EH (cell line): ENCODE data around the gene NFAM1.
A peak's percentile ranks its signal among the peaks of the same experiment; 100 is the strongest.

Experiments
- DNase-seq: peaks from one replicate; pipeline ENCODE4 v3.0.0-alpha.2; 2015; ENCODE audit warnings: low read depth

NFAM1 gene

GRCh38 chr22:42414565-42415303 lies 17.5 kb downstream of the NFAM1 start:
- DNase-seq: no peak

DNA sequence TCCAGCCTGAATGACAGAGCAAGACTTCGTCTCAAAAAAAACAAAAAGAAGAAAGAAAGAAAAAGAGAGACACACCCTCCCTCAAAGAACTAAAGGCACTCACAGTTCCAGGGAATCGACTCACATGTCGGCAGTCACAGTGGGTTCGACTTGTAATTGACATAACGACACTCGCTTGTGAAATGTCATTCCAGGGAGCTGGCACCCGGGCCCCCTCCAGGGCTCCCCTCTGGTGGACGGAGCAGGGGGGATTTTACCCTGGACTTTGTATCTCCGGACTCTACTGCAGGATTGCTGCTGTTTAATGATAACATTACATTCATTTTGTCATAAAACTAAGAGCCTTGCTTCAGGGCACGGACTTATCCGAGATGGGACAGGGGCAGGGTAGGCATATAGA lies 18.2 kb downstream of the NFAM1 start:
- DNase-seq: no peak

DNA sequence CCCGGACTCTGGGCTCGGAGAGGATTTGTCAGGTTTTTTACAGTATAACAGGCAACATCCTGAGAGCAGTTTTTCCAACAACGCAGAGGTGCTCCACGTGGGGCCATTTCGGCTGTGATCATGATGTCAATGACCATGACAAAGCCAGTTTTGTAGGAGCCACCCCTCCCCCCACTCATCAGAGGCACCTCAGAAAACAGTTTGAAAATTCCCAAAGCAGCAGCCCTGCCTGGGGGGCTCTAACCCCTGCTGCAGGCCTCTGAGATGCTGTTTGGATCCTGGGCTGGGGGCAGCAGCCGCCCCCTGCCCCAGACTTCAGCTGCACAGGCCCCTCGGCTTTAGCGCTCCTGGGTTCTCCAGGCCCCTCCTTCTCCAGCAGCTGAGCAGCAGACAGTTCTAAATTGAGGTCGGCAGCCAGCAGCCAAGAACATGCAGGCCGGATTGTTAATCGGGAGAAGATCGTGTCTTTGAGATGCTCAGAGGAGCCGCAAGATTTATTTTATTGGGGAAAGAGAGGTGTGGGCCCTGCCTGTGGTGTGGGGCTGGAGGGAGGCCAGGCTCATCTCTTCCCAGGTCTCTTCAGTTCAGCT lies 19.4 kb downstream of the NFAM1 start:
- DNase-seq: no peak

DNA sequence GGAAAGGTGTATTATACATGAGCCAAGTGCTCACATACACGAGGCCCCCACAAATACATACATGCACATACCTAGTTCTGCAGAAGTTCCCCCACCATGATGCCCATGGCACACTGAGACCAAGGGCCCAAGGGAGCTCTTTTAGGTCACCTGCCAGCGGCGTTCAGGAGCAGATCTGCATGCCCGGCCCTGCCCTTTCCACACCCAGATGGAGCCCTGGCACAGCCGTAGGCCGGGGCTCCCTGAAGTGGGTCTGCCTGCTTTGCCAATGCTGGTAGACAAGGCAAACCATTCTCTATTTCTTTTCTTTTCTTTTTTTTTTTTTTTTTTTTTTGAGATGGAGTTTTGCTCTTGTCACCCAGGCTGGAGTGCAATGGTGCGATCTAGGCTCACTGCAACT lies 21.5 kb downstream of the NFAM1 start:
- no peak for DNase-seq

GRCh38 chr22:42408810-42409529 lies 23.2 kb downstream of the NFAM1 start:
- no peak for DNase-seq

DNA sequence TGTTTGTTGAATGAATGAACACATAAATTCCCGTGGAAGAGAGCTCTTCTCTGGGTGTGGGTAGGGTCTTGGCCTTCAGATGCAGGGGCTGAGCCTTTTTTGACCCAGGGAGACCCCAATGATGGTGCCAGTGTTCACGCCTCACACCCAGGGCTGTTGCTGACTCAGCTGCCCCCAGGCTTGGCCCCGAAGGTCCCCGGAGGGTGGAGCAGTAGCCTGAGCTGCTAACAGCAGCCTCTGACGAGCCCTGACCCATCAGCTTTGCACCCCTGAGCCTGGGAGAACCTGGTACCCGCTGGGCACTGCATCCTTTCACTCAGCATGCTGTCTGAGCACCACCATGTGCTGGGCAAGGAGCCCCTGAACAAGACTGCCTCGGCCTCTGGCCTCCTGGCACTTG lies 23.9 kb downstream of the NFAM1 start:
- no peak for DNase-seq

DNA sequence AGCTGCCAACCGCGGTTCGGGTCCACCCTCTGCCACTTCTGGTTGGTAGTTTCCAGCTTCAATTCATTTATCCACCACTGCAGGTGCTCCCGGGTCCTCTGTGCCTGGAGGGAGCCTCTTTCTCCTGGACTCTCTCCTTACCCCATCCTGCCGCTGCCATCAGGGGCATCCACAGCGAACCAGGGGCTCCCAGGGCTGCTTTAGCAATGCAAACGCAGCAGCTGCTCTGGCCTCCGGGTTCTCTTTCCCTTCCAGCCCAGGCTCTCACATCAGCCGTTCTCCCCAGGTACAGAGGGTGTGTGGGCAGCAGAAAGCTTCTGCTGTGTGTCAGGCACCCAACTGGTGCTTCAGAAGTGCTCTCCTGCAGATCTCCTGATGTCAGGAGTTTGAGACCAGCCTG lies 27.9 kb downstream of the NFAM1 start:
- no peak for DNase-seq

- no peak for DNase-seq
These were observed 30.5 kb downstream of the NFAM1 start for GRCh38 chr22:42401535-42402334.

DNA sequence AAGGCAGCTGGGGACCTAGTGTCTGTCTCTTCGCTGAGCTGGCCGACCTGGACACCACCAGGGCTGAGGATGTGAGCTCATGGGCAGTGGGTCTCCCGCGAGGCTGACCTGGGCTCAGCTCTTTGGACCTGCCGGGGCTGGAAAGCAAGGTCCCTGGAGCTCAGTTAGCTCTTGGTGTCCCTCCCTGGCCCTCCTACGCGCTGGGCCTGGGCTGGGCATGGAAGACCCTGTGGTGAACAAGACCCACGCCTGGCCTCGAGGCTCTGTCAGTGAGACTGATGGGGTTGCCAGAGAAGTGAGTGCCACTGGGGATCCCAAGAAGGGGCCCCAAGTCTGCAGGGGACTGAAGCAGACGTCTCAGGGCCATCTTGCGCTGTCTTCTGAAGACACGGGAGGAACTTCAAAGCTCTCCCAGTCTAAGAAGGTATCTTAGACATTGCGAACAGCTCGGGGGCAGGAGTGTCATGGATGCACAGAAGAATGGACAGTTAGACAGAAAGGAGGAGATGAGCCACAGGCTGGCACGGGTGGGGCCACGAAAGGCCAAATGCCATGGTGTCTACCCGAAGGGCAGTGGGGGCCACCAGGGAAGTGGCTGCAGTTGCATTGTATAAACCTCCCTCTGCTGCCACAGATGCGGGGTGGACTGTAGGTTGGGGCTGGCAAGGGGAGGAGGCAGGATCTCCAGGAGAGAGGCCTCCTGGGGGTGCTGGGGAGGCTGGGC lies 31.2 kb downstream of the NFAM1 start:
- DNase-seq: no peak

- DNase-seq: peak; percentile 9
These were observed 32.6 kb downstream of the NFAM1 start for GRCh38 chr22:42399315-42400271.

- no peak for DNase-seq
These were observed 34.6 kb downstream of the NFAM1 start for GRCh38 chr22:42397332-42398249.

- DNase-seq: no peak
These were observed 35.4 kb downstream of the NFAM1 start for GRCh38 chr22:42396621-42397331.

- DNase-seq: no peak
These were observed 43.1 kb downstream of the NFAM1 start for GRCh38 chr22:42389143-42389542.

DNA sequence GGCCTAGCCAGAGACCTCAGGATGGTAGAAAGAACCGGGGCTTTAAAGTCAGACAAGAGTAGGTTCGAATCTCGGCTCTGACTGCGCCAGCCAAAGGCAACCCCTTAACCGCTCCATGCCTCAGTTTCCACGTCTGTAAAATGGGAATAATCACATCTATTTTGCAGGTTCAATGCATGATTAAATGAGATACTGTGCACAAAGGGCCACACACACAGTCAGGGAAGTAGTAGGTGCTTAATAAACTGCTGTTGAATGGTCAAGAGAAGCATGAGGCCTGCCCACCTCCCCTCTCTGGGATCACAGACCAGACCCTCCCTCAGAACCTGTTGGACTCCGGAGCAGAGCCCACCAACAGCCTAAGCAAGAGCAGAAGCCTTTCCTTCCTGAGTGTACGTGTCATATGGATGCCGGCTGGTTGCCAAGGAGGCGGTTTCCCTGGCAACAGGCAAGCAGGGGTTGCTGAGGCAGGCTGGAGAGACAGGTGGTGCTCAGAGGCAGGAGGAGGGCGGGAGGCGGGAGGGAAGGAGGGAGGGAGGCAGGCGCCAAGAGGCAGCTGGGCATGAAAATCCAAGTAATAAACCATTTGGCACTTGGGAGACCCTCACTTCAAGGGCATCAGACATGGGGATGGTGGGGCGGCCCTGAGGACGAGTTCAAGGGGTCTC lies 43.9 kb downstream of the NFAM1 start:
- DNase-seq: peak; percentile 18

- DNase-seq: no peak
These were observed 44.6 kb downstream of the NFAM1 start for GRCh38 chr22:42387631-42388030.

DNA sequence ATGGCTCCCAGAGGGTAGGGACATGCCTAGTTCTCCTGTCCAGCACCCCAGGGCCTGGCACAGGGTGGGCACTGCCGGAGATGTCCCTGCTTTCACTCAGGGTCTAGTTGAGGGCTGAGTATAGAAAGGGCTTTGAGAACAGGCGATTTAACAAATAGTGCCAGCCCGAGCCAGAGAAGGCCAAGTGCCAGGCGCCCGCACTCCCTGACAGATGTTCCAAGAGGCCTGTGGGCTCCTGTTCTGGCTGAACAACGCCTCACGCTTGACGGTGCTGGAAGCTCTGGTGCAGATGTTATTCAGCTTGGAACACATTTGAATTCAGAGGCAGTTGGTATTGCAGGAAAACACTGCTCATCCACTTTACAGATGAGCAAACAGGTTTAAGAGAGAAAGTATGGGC lies 46.5 kb downstream of the NFAM1 start:
- DNase-seq: no peak

GRCh38 chr22:42384506-42384905 lies 47.7 kb downstream of the NFAM1 start:
- DNase-seq: no peak

- DNase-seq: no peak
These were observed 48.3 kb downstream of the NFAM1 start for GRCh38 chr22:42383851-42384417.
